HG02885 (cell line): ENCODE data around the gene TTI1.
A peak's percentile ranks its signal among the peaks of the same experiment; 100 is the strongest.

Experiments
- ATAC-seq: cut with Tn5 transposase; IDR thresholded peaks from one replicate; pipeline ENCODE4 v1.9.1; 2021; ENCODE audit warnings: mild to moderate bottlenecking; ENCODE audit not compliant: unreplicated experiment, poor library complexity

The TTI1 gene

GRCh38 chr20:37990571-37991151 lies 42.6 kb downstream of the TTI1 start:
- peak; percentile 97 for ATAC-seq

DNA sequence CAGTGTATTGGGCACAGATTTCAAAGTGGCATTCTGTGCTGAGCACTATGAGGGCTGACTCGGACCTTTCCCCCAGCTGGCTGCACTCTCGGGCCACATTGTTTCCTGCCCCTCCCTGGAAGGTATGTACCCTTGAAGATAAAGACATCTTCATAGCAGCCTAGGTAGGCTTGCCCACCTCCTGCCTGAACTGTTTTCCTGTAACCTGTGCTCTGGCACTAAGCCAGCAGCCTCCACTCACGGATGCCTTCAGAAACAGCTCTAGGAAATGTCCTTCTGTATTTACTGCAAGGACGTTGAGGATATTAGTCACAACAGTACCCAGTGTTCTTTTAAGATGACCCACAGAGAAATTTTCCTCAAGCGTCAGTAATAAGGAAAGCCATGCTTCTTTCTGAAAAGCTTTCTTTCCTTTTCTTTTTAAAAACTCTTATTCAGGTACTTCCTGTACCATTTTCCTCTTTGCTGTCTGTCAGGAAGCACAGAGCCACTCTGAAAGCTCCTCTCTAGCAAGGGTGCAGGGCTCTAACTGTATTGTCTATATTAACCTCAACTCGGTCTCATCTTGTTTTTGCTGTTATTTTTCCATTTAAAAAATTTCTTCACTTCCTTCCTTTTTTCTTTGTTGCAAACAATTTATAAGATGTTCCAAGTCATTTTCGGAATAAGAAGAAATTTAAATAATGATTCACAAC lies 43.5 kb downstream of the TTI1 start:
- no peak for ATAC-seq

GRCh38 chr20:37988306-37988954 lies 44.8 kb downstream of the TTI1 start:
- no peak for ATAC-seq

GRCh38 chr20:37987602-37988290 lies 45.5 kb downstream of the TTI1 start:
- ATAC-seq, result no peak

DNA sequence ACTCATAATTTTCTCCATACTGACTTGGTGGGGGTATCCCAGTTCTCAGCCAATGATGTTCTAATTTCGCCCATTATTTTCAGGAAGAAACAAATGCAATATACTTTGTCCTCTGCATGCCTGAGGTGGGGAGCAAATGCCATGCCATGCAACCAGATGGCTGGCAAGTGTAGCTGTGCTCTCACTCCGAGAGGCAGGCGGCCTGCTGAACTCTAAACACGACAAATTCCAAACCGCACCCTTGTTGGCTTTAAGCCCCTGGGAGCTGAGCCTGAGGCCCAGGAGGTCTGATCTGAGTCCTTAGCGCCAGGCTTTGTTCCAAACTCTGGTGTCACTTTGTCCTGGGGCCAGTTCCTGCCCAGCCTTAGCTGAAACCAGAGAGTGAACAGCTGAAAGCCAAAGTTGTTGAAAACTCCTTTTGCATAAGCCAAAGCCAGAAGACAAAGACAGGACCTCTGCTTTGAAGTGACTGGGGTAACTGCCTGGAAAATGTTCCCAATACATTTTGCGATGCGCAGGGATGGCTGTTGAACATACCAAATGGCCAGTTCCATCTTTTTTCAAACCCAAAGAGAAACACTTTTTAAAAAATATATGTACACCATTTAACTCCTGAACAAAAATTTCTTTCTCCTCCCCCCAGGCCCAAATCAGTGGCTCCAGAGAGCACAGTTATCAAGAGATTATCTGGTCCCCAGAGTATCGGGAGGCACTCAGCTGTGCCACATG lies 46.2 kb downstream of the TTI1 start:
- no peak for ATAC-seq

DNA sequence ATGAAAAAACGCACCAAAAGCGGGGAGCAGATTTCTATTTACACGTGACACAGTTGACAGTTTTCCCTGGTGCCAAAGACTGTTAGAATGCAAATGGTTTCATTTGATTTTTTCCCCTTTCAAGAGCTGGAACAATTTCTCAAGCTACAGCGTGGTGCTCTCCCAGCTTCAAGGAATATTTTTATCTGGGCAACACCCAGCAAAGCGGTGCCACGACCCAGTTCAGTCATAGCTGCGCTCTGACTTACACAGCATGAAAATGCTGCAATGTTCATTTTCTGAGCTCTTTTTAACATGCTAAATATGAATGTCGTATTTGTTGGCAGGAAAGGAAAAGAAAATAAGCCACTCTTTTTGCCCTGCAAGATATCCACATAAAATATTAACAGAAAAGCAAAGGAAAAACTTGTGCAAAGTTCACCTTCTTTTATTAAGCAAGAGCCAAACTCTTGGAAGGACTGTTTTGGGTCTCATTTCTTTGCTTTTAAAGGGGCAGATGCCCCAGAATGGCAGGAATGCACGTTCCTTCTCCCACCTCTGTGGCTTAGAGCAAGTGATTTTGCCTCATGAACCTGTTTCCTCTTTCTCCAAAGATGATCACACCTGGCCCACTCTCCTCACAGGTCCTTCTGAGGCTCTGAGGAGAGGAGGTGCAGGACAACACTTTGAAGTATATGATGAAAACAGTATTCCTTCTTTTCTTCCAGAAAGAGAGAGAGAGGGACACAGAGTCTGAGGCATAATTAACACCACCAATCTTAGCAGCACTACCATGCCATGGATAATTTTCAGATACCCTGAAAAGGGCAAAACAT lies 47.0 kb downstream of the TTI1 start:
- no peak for ATAC-seq

DNA sequence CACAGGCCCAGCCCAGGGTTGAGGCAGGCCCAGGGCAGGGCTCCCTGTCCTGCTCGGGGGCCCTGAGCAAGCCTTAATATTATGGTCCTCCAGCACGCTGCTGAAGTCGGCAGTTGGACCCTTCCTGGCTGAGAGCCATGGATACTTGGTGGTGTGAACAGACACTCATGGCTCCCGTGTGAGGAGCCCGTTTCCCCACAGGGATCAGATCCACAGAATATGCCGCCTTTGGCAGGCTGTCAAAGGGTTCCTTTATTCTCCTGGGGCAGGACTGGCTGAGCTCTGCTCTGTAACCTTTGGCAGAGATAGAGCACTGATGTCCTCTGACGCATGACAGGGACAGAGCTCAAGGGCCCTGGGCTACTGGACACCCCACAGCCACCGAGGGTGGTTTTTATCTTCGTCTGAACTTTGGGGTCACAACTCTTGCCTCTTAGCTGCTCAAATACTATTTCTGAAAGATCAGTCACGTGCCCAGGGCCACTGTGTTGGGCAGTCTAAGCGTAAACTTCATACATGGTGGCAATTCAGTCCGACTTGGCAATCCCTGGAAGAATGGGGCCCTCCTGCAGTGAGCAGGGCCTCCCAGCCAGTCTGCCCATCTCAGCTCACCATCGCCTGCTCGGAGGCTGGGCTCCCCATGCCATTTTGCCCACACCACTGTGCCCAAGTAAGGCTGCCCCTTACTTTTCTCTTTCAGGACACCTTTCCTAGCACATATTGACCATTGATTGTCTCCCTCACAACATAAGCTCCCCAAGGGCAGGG lies 49.1 kb downstream of the TTI1 start:
- no peak for ATAC-seq

DNA sequence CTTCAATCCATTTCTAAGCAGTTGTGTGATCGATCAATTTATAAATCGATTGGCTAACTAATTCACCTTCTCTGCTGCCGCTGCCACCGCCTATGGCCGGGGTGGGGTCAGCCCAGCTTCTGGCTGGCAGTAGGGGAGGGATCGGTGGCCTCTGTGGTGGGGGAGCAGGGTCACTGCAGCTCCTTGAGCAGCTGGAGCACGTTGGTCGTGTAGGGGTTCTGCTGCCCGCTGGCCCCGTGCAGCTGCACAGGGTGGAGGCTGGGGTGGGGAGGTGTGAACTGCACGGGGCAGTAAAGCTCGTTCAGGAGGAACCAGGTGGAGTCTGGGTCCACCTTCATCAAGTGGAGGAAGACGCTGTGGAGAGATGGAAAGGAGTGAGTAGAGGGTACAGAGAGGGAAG lies 50.0 kb downstream of the TTI1 start:
- no peak for ATAC-seq

GRCh38 chr20:37981568-37981967 lies 51.7 kb downstream of the TTI1 start:
- no peak for ATAC-seq

- no peak for ATAC-seq
Observed at GRCh38 chr20:37980876-37981275, 52.4 kb downstream of the TTI1 start.

DNA sequence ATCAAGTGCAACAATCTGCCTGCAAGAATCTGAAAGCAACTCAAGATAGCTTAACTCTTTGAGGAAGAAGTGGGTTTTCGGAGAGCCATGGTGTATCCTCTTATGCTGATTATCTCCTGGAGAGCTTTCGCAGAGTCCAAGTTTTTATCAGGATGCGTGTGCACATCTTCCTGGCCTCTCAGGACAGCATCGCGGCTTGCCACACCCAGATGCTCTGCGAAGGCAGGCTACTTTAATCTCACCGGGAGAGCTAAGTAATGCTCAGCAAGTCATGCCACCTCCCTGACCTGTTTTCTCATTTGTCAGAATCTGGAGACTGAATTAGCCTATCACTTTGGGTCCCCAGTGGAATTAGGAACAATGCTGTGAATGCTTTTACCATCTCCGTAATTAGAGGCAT lies 52.9 kb downstream of the TTI1 start:
- ATAC-seq, result no peak

DNA sequence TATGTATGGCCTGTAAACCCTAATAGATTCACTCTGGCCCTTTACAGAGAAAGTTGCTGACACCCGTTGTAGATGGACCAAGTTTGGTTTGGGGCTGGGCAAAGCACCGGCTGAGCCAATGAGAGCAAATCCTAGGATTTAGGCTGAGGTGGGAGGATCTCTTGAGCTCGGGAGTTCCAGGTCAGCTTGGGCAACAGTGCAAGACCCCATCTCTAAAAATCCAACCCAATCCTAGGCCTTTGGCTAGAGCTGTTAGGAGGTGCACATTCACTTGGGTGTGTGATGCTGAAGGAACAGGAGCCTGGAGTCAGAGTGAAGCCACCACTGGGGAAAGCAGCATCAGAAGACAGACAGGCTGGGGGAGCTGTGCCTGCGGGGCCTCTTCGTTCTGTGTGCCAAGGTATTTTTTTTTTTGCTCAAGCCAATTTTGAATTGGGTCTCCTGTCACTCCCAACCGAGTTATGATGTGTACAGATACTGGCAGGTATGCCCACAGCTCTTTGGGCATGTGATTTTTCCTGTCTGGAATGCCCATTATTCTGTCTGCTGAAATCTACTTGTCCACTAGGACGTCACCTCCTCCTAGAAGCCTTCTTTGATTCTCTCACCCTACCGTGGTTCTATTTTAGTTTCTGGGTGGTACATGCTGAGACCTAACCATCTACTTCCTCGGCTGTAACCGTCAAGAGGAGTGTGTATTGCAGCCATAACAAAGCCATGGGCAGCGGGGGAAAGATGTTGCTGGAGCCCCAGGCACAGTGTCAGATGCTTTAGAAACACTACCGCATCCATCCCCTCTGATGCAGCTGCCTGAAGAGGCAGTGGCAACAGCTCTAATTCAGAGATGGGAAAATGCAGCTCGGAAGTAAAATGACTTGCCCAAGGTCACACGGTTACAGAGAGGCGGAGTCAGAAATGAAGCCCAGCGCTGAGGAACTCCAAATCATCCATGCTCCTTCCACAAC lies 54.0 kb downstream of the TTI1 start:
- ATAC-seq, result no peak

DNA sequence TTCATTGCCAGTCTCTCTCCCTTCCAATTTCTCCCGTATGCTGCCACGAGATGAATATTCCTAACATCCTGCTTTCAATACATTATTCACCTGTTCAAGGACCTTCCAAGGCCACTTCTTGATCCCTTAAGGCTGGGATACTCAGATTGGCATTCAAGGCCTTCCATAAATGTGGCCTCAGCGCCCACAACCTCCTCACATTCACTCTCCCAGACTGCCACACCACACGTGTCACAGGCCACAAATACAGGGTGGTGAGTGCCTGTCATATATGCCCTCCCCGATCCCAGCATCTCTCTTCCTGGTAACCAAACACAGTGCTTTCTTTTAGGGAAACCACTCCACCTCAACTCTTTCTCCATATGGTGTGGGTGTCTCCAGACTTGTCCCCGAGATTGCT lies 55.5 kb downstream of the TTI1 start:
- ATAC-seq, result no peak

GRCh38 chr20:37977338-37977737 lies 55.9 kb downstream of the TTI1 start:
- no peak for ATAC-seq

- ATAC-seq, result no peak
Observed at GRCh38 chr20:37976887-37977286, 56.4 kb downstream of the TTI1 start.

- no peak for ATAC-seq
Observed at GRCh38 chr20:37973059-37973910, 60.0 kb downstream of the TTI1 start.
